22Rv1 (cell line): Measurements from ENCODE around the gene NFKBIZ.

Experiments used
- H3K27ac ChIP-seq: fragments of 450-650 bp; 2 replicates; pipeline ENCODE4 v1.5.1; 2017
- ZFX ChIP-seq: fragments of 450-650 bp; IDR thresholded peaks from 2 replicates; pipeline ENCODE4 v1.6.1; 2017; ENCODE audit warnings: antibody characterized with exemption, borderline replicate concordance
- TF ChIP-seq, protein P1 (sequence below): fragments of 450-650 bp; IDR thresholded peaks from 2 replicates; pipeline ENCODE4 v1.5.1; 2017; ENCODE audit warnings: mild to moderate bottlenecking

NFKBIZ gene

DNA sequence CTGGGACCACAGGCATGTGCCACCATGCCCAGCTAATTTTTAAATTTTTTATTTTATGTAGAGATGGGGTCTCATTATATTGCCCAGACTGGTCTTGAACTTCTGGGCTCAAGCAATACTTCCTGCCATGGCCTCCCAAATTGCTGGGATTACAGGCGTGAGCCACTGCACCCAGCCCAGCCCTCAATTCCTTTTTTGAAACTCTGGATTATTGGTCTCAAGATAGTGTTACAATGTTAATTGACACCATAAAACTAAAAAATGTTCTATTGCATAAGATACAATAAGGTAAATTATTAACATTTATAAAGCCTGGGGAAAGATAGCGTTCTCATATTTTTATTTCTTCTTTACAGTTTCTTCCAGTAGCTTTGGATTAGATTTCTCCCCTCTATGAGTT is 3.9 kb upstream of the NFKBIZ start:
- TF ChIP-seq, protein P1, sequence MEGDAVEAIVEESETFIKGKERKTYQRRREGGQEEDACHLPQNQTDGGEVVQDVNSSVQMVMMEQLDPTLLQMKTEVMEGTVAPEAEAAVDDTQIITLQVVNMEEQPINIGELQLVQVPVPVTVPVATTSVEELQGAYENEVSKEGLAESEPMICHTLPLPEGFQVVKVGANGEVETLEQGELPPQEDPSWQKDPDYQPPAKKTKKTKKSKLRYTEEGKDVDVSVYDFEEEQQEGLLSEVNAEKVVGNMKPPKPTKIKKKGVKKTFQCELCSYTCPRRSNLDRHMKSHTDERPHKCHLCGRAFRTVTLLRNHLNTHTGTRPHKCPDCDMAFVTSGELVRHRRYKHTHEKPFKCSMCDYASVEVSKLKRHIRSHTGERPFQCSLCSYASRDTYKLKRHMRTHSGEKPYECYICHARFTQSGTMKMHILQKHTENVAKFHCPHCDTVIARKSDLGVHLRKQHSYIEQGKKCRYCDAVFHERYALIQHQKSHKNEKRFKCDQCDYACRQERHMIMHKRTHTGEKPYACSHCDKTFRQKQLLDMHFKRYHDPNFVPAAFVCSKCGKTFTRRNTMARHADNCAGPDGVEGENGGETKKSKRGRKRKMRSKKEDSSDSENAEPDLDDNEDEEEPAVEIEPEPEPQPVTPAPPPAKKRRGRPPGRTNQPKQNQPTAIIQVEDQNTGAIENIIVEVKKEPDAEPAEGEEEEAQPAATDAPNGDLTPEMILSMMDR, result no peak
- no peak for TF ChIP-seq ZFX
- no peak overlapping the region for H3K27ac ChIP-seq

GRCh38 chr3:101846709-101847108 is 2.6 kb upstream of the NFKBIZ start:
- no peak for TF ChIP-seq ZFX
- TF ChIP-seq, protein P1, result no peak
- no peak overlapping the region for H3K27ac ChIP-seq

DNA sequence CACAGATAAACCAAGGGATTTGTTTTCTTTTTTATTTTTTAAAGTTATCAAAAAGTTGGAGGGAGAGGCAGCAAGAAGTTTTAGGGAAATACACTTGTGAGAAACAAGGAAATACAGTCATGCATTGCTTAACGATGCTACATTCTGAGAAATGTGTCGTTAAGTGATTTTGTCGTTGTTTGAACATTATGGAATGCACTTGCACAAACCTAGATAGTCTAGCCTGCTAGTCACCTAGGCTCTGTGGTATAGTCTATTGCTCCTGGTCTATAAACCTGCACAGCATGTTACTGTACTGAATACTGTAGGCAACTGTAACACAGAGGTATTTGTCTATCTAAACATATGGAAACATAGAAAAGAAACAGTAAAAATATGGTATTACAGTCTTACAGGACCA is 2.0 kb upstream of the NFKBIZ start:
- H3K27ac ChIP-seq, result peak overlapping the region; percentile 97
- no peak for TF ChIP-seq ZFX
- TF ChIP-seq, protein P1, result no peak

DNA sequence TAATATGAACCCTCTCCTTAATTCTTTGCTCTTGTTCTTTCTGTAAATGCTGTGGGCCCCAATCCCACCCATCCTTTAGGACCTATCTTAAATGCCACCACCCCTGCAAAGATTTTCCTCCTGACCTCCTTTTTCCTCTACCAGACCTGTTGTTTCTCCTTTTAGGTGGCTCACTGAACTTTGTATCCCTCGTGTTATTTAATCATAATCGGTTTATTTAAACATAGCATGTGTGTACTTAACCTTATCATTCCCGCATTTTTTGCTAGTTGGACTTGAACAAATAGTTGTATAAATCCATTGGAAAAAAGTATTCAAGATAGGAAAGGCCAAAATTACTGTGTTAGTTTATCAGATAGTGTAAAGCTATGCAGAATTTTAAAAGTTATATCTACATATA is 988 bp upstream of the NFKBIZ start:
- TF ChIP-seq, protein P1, result no peak; the same call in 1 of the 2 replicates
- TF ChIP-seq ZFX, result no peak
- H3K27ac ChIP-seq, result peak overlapping the region; percentile 97

DNA sequence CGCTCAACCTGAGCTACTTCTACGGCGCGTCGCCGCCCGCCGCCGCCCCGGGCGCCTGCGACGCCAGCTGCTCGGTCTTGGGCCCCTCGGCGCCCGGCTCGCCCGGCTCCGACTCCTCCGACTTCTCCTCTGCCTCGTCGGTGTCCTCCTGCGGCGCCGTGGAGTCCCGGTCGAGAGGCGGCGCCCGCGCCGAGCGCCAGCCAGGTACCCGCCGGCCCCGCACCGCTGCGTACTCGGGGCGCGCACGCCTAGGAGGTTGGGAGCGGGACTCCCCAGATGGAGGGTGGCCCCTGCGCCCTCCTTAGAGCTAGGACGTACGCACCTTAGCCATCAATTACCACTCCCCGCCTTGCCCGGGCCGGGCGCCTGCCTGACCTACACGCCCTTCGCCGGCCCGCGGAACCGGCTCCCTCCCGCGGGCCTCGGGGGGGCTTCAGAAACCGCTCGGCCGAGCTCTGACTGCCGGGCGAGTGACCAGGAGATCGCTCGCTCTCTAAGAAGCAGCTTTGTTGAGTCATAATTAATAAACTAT is 466 bp downstream of the NFKBIZ start:
- TF ChIP-seq, protein P1, result peak; percentile 36
- no peak for TF ChIP-seq ZFX
- H3K27ac ChIP-seq, result peak overlapping the region; percentile 97

DNA sequence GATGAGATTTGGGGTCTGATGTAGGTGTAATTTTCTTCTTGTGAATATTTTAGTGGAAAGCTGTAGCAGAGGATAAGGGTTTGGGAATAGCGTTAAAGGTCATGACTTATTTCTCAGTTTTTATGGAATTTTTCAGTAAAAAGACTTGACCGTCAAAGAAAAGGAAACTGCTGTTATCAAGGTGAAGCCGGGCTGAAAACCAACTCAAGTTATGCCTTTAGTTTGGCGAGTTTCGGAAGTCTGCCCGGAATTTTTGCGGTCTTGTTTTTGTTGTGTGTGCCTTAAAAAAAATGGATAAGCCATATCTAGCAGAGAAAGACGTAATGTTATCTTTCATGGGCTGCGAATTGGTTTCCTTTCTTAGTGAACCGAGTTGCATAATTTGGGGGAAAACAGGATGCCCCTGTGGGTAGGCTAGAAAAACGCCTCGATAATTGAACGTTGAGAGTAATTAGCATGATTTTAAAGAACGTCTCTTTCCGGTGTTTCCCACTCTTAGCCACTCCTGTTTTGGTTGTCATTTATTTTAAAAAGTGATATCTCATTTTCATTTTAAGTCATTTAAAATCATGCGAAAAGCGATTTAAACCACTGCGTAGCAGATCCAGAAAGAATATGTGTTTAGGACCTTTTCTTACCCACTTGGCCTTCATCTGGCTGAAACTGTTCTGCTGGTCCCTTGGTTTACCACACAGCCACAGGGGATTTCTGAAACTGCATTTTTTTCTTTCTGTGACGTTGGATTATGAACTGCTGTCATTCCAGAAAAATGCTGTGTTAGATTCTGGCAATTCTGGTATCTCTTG is 1.1 kb downstream of the NFKBIZ start:
- TF ChIP-seq, protein P1, result no peak
- no peak for TF ChIP-seq ZFX
- peak overlapping the region; percentile 97 for H3K27ac ChIP-seq

DNA sequence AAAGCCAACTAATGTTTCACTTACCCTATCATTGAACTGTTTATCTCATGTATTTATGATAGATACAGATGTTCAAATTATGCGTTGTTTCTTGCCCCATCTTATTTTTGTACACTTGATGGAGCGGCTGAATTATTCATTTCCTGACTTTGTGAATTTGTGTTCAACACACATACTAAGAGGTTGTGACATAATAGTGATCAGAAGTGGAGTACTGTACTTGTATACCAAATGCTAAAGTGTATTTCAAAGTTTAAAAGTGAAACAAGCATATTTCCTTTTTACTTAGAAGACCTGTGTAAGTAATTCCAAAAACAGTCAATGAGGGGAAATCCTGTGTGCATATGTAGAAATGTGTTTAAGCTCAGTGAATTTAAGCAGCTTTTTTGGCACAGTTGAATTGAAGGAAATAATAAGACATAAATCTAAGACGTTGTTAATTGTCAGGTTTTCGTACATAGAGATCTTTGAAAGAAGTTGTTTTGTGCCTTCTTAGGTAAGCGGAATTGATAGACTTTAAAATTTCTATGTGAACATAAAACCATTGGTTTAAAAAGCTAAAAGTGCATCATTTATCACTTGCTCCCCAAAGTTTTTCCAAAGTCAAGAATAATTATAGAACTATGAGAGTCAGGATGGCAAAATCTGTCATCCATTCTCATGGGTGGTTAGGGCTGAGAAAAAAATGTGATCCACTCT is 1.9 kb downstream of the NFKBIZ start:
- no peak for TF ChIP-seq ZFX
- TF ChIP-seq, protein P1, result no peak
- peak overlapping the region; percentile 97 for H3K27ac ChIP-seq
